ENCODE data around the gene ADGRA1.

DNA sequence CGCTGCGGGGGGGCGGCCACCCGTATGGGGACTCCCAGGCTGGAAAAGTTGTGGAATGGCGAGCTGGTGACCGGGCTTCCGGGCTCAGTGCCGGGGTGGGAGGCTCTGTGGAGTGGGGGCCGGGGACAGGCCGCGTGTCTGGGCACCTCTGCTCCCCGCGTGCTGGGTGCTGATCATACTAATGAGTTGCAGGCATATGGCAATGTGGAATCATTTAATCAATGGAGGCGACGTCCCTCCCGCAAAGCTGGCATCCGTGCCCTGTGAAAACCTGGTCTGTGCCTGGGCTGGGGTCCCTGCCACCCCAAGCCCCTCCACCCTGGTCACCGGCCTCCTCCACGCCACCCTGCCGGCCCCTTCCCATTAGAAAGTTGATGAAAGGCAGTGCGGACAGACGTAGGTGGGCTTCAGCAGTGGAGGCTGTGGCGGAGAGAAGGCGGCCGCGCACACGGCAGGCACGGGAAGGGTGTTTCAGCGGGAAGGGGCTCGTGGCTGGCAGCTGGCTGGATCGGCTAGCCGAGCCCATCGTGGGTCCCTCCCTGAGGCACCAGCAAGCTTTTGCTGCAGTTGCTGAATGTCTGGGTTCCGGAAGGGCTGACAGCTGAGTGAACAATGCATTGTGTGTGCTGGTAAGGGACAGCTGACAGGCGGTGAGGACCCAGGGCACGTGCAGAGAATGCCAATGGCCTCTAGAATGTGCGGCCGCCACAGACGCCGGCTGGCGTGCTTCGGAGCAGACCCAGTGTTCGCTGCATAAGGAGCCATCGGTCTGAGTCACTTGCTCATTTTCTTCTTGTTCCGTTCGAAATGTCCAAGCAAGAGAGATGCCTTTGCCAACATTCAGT, 1.5 kb downstream of the ADGRA1 start:
- TF ChIP-seq BCL6 (CRISPR knock-in tag; IDR thresholded peaks at IDR 0.05) (no peak), TAF1 (CRISPR knock-in tag; IDR thresholded peaks at IDR 0.05) (no peak), MXI1 (IDR thresholded peaks at IDR 0.05; ENCODE audit: borderline replicate concordance, low read depth, low read length) (no peak), TCF12 (IDR thresholded peaks at IDR 0.05) (no peak), TCF12 (CRISPR knock-in tag; IDR thresholded peaks at IDR 0.05) (no peak), TFE3 (CRISPR knock-in tag; IDR thresholded peaks at IDR 0.05) (no peak), ESRRA (CRISPR knock-in tag; IDR thresholded peaks at IDR 0.05; ENCODE audit: low read depth) (no peak), NR2C2 (CRISPR knock-in tag; IDR thresholded peaks at IDR 0.05; ENCODE audit: borderline replicate concordance) (no peak), RFX1 (IDR thresholded peaks at IDR 0.05) (no peak), ASH2L (IDR thresholded peaks at IDR 0.05; ENCODE audit: insufficient read length, low read depth, low read length) (no peak)

Data from HepG2 (cell line).